NOMO-1 (cell line): ENCODE measurements around the gene CLEC18C.
"Not testable (repeated sequence)": the region's sequence is repeated elsewhere in the genome, so short reads cannot be mapped to it uniquely, and the experiment has no call there.

Experiments used
- DNase-seq, 2 experiments: peaks; one replicate each; lab custom pipeline; 2025; ENCODE audit not compliant: unreplicated experiment in 2 of 2; lab: John Stamatoyannopoulos, UW

CLEC18C gene

DNA sequence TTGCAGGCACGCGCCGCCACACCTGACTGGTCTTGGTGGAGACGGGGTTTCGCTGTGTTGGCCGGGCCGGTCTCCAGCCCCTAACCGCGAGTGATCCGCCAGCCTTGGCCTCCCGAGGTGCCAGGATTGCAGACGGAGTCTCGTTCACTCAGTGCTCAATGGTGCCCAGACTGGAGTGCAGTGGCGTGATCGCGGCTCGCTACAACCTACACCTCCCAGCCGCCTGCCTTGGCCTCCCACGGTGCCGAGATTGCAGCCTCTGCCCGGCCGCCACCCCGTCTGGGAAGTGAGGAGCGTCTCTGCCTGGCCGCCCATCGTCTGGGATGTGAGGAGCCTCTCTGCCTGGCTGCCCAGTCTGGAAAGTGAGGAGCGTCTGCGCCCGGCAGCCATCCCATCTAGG is 30.4 kb downstream of the CLEC18C start:
- not testable (repeated sequence) for DNase-seq

DNA sequence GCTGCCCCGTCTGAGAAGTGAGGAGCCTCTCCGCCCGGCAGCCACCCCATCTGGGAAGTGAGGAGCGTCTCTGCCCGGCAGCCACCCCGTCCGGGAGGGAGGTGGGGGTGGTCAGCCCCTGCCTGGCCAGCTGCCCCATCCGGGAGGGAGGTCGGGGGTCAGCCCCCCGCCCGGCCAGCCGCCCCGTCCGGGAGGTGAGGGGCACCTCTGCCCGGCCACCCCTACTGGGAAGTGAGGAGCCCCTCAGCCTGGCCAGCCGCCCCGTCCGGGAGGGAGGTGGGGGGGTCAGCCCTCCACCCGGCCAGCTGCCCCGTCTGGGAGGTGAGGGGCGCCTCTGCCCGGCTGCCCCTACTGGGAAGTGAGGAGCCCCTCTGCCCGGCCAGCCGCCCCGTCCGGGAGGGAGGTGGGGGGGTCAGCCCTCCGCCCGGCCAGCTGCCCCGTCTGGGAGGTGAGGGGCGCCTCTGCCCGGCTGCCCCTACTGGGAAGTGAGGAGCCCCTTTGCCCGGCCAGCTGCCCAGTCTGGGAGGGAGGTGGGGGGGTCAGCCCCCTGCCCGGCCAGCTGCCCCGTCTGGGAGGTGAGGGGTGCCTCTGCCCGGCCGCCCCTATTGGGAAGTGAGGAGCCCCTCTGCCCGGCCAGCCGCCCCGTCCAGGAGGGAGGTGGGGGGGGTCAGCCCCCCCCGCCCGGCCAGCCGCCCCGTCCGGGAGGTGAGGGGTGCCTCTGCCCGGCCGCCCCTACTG is 31.2 kb downstream of the CLEC18C start:
- not testable (repeated sequence) for DNase-seq

DNA sequence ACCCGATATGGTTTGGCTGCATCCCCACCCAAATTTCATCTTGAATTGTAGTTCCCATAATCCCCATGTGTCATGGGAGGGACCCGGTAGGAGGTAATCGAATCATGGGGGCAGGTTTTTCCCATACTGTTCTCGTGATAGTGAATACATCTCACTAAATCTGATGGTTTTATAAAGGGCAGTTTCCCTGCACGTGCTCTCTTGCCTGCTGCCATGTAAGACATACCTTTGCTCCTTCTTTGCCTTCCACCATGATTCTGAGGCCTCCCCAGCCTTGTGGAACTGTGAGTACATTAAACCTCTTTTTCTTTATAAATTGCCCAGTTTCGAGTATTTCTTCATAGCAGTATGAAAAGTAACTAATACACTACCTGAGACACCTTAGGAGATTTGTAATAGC is 32.8 kb downstream of the CLEC18C start:
- not testable (repeated sequence) for DNase-seq

DNA sequence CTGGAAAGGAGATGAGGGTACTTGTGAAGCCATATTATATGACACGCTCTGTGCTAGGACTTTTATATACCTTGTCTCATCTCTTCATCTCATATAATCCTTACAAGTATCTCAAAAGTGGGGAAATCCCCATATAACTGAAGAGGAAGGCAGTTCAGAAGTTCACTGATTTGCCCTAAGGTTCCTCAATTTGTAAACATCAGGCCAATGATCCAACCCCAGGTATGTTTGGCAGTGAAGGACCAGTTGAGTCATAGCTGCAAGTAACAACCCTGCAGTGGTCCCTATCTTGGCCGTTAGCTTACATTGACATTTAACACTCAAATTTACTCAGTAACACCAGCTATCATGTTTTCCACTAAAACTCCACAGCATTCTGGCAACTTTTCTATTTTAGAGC is 45.0 kb downstream of the CLEC18C start:
- not testable (repeated sequence) for DNase-seq

GRCh38 chr16:70222574-70222973 is 49.0 kb downstream of the CLEC18C start:
- not testable (repeated sequence) for DNase-seq

DNA sequence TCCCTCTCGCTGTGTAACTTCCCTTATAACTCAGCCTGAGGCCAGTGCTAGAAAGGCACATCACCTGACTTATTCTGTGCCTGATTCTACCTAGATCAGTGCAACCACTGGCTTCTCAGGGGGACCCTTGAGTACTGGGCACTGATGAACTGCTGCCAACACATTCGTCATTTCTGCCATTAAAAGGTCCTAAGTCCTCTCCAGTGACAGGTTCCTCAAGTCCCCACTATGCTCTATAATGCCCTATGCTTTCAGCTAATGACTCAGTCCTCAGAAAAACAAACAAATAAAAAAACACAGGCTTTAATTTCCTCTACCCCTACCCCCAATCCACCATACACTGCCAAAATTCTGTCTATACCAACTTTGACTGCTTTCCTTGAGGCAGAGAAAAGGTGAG is 49.6 kb downstream of the CLEC18C start:
- not testable (repeated sequence) for DNase-seq

DNA sequence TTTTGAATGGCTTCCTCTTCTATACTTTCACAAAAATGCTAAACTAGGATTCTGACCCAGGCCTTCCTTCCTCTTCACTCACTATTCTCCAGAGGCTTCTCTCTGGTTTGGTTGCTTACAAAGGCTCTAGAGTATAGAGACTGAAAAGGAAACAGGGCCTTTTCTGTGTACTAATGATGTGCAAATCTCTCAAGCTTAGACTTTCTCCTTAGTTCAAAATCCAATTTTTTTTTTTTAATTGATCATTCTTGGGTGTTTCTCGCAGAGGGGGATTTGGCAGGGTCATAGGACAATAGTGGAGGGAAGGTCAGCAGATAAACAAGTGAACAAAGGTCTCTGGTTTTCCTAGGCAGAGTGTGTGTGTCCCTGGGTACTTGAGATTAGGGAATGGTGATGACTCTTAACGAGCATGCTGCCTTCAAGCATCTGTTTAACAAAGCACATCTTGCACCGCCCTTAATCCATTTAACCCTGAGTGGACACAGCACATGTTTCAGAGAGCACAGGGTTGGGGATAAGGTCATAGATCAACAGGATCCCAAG is 50.5 kb downstream of the CLEC18C start:
- DNase-seq: not testable (repeated sequence)

DNA sequence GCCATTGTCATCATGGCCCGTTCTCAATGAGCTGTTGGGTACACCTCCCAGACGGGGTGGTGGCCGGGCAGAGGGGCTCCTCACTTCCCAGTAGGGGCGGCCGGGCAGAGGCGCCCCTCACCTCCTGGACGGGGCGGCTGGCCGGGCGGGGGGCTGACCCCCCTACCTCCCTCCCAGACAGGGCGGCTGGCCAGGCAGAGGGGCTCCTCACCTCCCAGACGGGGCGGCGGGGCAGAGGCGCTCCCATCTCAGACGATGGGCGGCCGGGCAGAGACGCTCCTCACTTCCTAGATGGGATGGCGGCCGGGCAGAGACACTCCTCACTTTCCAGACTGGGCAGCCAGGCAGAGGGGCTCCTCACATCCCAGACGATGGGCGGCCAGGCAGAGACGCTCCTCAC is 51.1 kb downstream of the CLEC18C start:
- DNase-seq: not testable (repeated sequence)

GRCh38 chr16:70225430-70225829 is 51.8 kb downstream of the CLEC18C start:
- DNase-seq: not testable (repeated sequence)

GRCh38 chr16:70226024-70226423 is 52.4 kb downstream of the CLEC18C start:
- DNase-seq: not testable (repeated sequence)

GRCh38 chr16:70231831-70232230 is 58.2 kb downstream of the CLEC18C start:
- not testable (repeated sequence) for DNase-seq
